HCT116 (cell line): ENCODE measurements around the gene HES2. TPM values are rescaled to one million over a fixed set of nuclear protein-coding genes. Genes with fewer than 3 reads are reported as not detected.
A peak's percentile ranks its signal among the peaks of the same experiment; 100 is the strongest.

Experiments
- ATAC-seq: fragments of 200-7000 bp; cut with Tn5 transposase; 2 replicates; pipeline ENCODE4 v1.9.1; 2020; ENCODE audit warnings: mild to moderate bottlenecking, moderate library complexity
- BruUV-seq: library from RNA; stranded (reverse); fragments of 400-500 nt; replicated peaks from 2 replicates; lab custom pipeline; 2021; lab: Mats Ljungman, UMichigan
- CTCF ChIA-PET: fragments of 300-600 bp; sonication (Branson Sonifier 250); formaldehyde crosslinking; loops from one replicate; lab custom pipeline; 2021; ENCODE audit warnings: antibody characterized with exemption; lab: Charles Lee
- POLR2A ChIA-PET: fragments of 300-600, 350-600 bp; sonication (Branson Sonifier 250); formaldehyde crosslinking; loops from one replicate; lab custom pipeline; 2021; ENCODE audit warnings: antibody characterized with exemption; lab: Charles Lee
- RAD21 ChIA-PET, 2 experiments: fragments of 300-600 bp; sonication (Branson Sonifier 250); formaldehyde crosslinking; loops; one replicate each; lab custom pipeline; 2023; ENCODE audit warnings: low total read pairs in 2 of 2; ENCODE audit not compliant: uncharacterized antibody in 2 of 2, unreplicated experiment in 2 of 2, low non-redundant PET in 1 of 2; lab: Charles Lee
- DNase-seq: peaks from one replicate; pipeline ENCODE4 v3.0.0-alpha.2; 2010; ENCODE audit warnings: low read depth, low spot score
- H2AFZ ChIP-seq: fragments of 200-600 bp; shearing (Covaris generic), sonication (generic); 2 replicates; pipeline ENCODE4 v1.6.1; 2017; ENCODE audit warnings: low read depth, mixed run types, mixed read lengths, antibody characterized with exemption, low read length; ENCODE audit not compliant: poor library complexity, severe bottlenecking
- H3K27ac ChIP-seq: 2 replicates; pipeline ENCODE4 v1.5.1; 2012; ENCODE audit warnings: low read depth, low read length
- H3K27me3 ChIP-seq: fragments of 200-600 bp; sonication (generic); 2 replicates; pipeline ENCODE4 v1.6.1; 2016; ENCODE audit warnings: mixed run types, low read length, mixed read lengths; ENCODE audit not compliant: insufficient read depth
- H3K36me3 ChIP-seq, 2 experiments: fragments of 200-500 bp in 1 of 2; fragments of 200-600 bp in 1 of 2; sonication (Bioruptor generic) in 1 of 2; sonication (generic) in 1 of 2; 2 replicates each; pipeline versions ENCODE4 v1.5.1 to v1.6.1; 2014 to 2016; ENCODE audit warnings: low read length in 2 of 2, inconsistent platforms in 1 of 2, mixed read lengths in 1 of 2, mixed run types in 1 of 2; ENCODE audit not compliant: insufficient read depth in 2 of 2, control insufficient read depth in 1 of 2
- H3K4me1 ChIP-seq, 2 experiments: fragments of 200-600 bp in 1 of 2; sonication (generic) in 1 of 2; 2 replicates each; pipeline versions ENCODE4 v1.5.1 to v1.6.1; 2012 to 2017; ENCODE audit warnings: low read length in 2 of 2, inconsistent platforms in 1 of 2, mild to moderate bottlenecking in 1 of 2, mixed read lengths in 1 of 2, mixed run types in 1 of 2, moderate library complexity in 1 of 2; ENCODE audit not compliant: insufficient read depth in 2 of 2, control insufficient read depth in 1 of 2
- H3K4me2 ChIP-seq: fragments of 200-600 bp; sonication (generic); 2 replicates; pipeline ENCODE4 v1.6.1; 2017; ENCODE audit warnings: mixed run types, low read length, mixed read lengths
- H3K4me3 ChIP-seq, 2 experiments: fragments of 200-600 bp in 1 of 2; sonication (generic) in 1 of 2; replicated peaks in 1 of 2; 2 replicates each; pipeline ENCODE4 v1.5.1; 2011 to 2016; ENCODE audit warnings: low read length in 2 of 2, control low read depth in 1 of 2, low read depth in 1 of 2, mild to moderate bottlenecking in 1 of 2, mixed read lengths in 1 of 2, mixed run types in 1 of 2
- H3K79me2 ChIP-seq: fragments of 200-600 bp; sonication (generic); 2 replicates; pipeline ENCODE4 v1.6.1; 2017; ENCODE audit warnings: mild to moderate bottlenecking, mixed run types, low read length, moderate library complexity, mixed read lengths; ENCODE audit not compliant: insufficient read depth
- H3K9ac ChIP-seq: fragments of 200-600 bp; sonication (generic); 2 replicates; pipeline ENCODE4 v1.6.1; 2016; ENCODE audit warnings: low read length, mixed read lengths
- H3K9me2 ChIP-seq: fragments of 200-600 bp; sonication (generic), shearing (Covaris generic); 2 replicates; pipeline ENCODE4 v1.6.1; 2017; ENCODE audit warnings: mixed run types, mild to moderate bottlenecking, moderate library complexity; ENCODE audit not compliant: insufficient read depth
- H3K9me3 ChIP-seq, 2 experiments: fragments of 200-500 bp in 1 of 2; fragments of 200-600 bp in 1 of 2; sonication (Bioruptor generic) in 1 of 2; sonication (generic) in 1 of 2; 2 replicates each; pipeline ENCODE4 v1.6.1; 2014 to 2017; ENCODE audit warnings: low read length in 2 of 2, mixed read lengths in 2 of 2, inconsistent platforms in 1 of 2, low read depth in 1 of 2, mild to moderate bottlenecking in 1 of 2, mixed run types in 1 of 2, moderate library complexity in 1 of 2; ENCODE audit not compliant: control insufficient read depth in 1 of 2, insufficient read depth in 1 of 2
- H4K20me1 ChIP-seq: fragments of 200-600 bp; sonication (generic), shearing (Covaris generic); 2 replicates; pipeline ENCODE4 v1.6.1; 2017; ENCODE audit warnings: mixed run types, mild to moderate bottlenecking, moderate library complexity; ENCODE audit not compliant: insufficient read depth
- POLR2A ChIP-seq: IDR thresholded peaks from 2 replicates; pipeline ENCODE4 v1.7.0; 2011; ENCODE audit warnings: borderline replicate concordance; ENCODE audit not compliant: insufficient read depth, insufficient read length; ENCODE audit errors: extremely low read depth
- RAD21 ChIP-seq: IDR thresholded peaks from 2 replicates; pipeline ENCODE4 v1.6.1; 2012; ENCODE audit warnings: low read depth, mild to moderate bottlenecking
- ZFX ChIP-seq: fragments of 450-650 bp; IDR thresholded peaks from 2 replicates; pipeline ENCODE4 v1.6.1; 2017
- intact Hi-C: fragments of 100-400 bp; cut with micrococcal nuclease; formaldehyde crosslinking; loops from 2 replicates; pipeline ENCODE4 v1.10.0; 2022
- total RNA-seq: library from RNA; stranded (reverse); gene quantifications from one replicate; pipeline ENCODE4 v1.2.1, GENCODE V29; 2021; ENCODE audit not compliant: unreplicated experiment
- TF ChIP-seq, protein P1 (sequence below): IDR thresholded peaks from 2 replicates; pipeline ENCODE4 v1.6.1; 2011; ENCODE audit warnings: mild to moderate bottlenecking, low read length, moderate library complexity; ENCODE audit not compliant: insufficient replicate concordance; ENCODE audit errors: extremely low read depth
- TF ChIP-seq, protein P2 (sequence below): IDR thresholded peaks from 2 replicates; pipeline ENCODE4 v1.6.1; 2012

HES2 gene
- total RNA-seq, 1 experiment from 2014 or later = 8.4 TPM

DNA sequence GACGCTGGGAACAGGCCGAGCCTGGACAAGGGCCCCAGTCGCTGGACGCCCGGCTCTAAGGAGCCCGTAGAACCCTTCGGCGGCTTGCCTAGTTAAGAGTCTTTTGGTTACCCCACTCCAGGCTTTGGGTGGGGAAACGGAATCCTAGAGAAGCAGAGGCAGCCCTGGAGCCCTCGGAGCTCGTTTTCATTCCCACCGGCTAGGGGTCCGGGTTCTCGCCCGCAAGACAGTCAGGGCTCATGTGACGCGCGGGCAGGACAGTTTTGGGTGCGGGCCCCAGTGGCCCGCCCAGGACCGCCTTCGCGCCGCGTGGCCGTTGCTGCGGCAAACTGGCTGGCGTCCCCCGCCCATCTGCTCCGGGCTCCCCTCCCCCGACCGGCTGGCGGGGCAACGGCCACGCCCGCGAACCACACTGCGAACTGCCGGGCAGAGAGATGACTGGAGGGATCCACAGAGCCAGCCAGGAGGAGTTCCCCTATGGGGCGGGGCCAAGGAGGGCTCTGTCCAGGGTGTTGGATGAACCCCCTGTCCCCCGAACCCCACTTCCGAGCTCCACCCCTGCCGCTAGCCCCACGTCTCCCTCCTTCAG is 829 bp upstream of the HES2 start:
- Histone ChIP-seq H2AFZ (peak overlapping the region; percentile 14), H3K9ac (peak overlapping the region; percentile 71), H3K4me2 (peak overlapping the region; percentile 97), H3K9me2 (no peaks in the 10 kb centered on the region), H4K20me1 (no peaks in the 10 kb centered on the region), H3K4me3 (peak overlapping the region; percentile 50 to 67), H3K79me2 (peaks cover 3% of the 10 kb centered on the region; the same call in 1 of the 2 replicates), H3K27ac (peak overlapping the region; percentile 43; the same call in 1 of the 2 replicates), H3K9me3 (no peaks in the 10 kb centered on the region), H3K4me1 (peaks cover 37 to 87% of the 10 kb centered on the region in 2 experiments), H3K36me3 (no peaks in the 10 kb centered on the region), H3K27me3 (no peaks in the 10 kb centered on the region)
- TF ChIP-seq, protein P1, sequence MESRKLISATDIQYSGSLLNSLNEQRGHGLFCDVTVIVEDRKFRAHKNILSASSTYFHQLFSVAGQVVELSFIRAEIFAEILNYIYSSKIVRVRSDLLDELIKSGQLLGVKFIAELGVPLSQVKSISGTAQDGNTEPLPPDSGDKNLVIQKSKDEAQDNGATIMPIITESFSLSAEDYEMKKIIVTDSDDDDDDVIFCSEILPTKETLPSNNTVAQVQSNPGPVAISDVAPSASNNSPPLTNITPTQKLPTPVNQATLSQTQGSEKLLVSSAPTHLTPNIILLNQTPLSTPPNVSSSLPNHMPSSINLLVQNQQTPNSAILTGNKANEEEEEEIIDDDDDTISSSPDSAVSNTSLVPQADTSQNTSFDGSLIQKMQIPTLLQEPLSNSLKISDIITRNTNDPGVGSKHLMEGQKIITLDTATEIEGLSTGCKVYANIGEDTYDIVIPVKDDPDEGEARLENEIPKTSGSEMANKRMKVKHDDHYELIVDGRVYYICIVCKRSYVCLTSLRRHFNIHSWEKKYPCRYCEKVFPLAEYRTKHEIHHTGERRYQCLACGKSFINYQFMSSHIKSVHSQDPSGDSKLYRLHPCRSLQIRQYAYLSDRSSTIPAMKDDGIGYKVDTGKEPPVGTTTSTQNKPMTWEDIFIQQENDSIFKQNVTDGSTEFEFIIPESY = no peak
- TF ChIP-seq ZFX = 0 out of 2 replicates have a peak, but pooled peaks have one; percentile 3
- TF ChIP-seq, protein P2, sequence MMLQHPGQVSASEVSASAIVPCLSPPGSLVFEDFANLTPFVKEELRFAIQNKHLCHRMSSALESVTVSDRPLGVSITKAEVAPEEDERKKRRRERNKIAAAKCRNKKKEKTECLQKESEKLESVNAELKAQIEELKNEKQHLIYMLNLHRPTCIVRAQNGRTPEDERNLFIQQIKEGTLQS = no peak
- no peak for TF ChIP-seq POLR2A
- no peak for TF ChIP-seq RAD21
- RAD21 ChIA-PET = interaction anchor here (1.1 to 1.3 kb wide), 2 partner anchors 17 kb away, joined by 3 to 4 read pairs; no protein-coding TSS in a partner anchor
- BruUV-seq = no TSS peak
- CTCF ChIA-PET = interaction anchor here (1.2 to 3.5 kb wide), 6 partner anchors 19 to 175 kb away, joined by 3 to 105 read pairs (median 4); no protein-coding TSS in a partner anchor
- no peak for DNase-seq
- peak; percentile 21 for ATAC-seq
- intact Hi-C loops = no loop called here
- POLR2A ChIA-PET = interaction anchor here (0.9 to 1.6 kb wide), 3 partner anchors 10 to 17 kb away, joined by 3 to 6 read pairs (median 4); no protein-coding TSS in a partner anchor
